GM23338 (cell line): ENCODE measurements around the gene DOCK10. TPM values are rescaled to one million over a fixed set of nuclear protein-coding genes. Genes with fewer than 3 reads are reported as not detected.

Source experiments
- ATAC-seq: fragments of 200-7000 bp; cut with Tn5 transposase; 3 replicates; pipeline ENCODE4 v1.9.1; 2020
- DNase-seq: peaks from one replicate; pipeline ENCODE4 v3.0.0-alpha.2; 2015; ENCODE audit warnings: low spot score
- H2AFZ ChIP-seq: fragments of 200-600 bp; sonication (generic); 2 replicates; pipeline ENCODE4 v1.8.0; 2016; ENCODE audit warnings: antibody characterized with exemption, mild to moderate bottlenecking, moderate library complexity
- H3F3A ChIP-seq: fragments of 200-600 bp; sonication (generic); replicated peaks from 2 replicates; pipeline ENCODE4 v1.8.0; 2017; ENCODE audit warnings: antibody characterized with exemption, mixed run types, low read depth
- H3K27ac ChIP-seq: fragments of 200-600 bp; sonication (generic); 2 replicates; pipeline ENCODE4 v1.6.1; 2016; ENCODE audit warnings: low read depth
- H3K27me3 ChIP-seq: fragments of 200-600 bp; sonication (generic); 2 replicates; pipeline ENCODE4 v1.8.0; 2016; ENCODE audit warnings: mild to moderate bottlenecking, mixed run types, moderate library complexity; ENCODE audit not compliant: insufficient read depth
- H3K36me3 ChIP-seq: fragments of 200-600 bp; sonication (generic); 2 replicates; pipeline ENCODE4 v1.8.0; 2016; ENCODE audit warnings: mild to moderate bottlenecking; ENCODE audit not compliant: insufficient read depth
- H3K4me1 ChIP-seq: fragments of 200-600 bp; sonication (generic); 2 replicates; pipeline ENCODE4 v1.8.0; 2016; ENCODE audit warnings: mild to moderate bottlenecking, moderate library complexity; ENCODE audit not compliant: insufficient read depth
- H3K4me2 ChIP-seq: fragments of 200-600 bp; sonication (generic); 2 replicates; pipeline ENCODE4 v1.7.1; 2017; ENCODE audit warnings: mixed run types
- H3K4me3 ChIP-seq: fragments of 200-600 bp; sonication (generic); 2 replicates; pipeline ENCODE4 v1.6.1; 2016; ENCODE audit warnings: mixed run types
- H3K79me2 ChIP-seq: fragments of 200-600 bp; sonication (generic); replicated peaks from 2 replicates; pipeline ENCODE4 v1.8.0; 2017; ENCODE audit warnings: mild to moderate bottlenecking; ENCODE audit not compliant: insufficient read depth
- H3K9me2 ChIP-seq: fragments of 200-600 bp; sonication (generic); 2 replicates; pipeline ENCODE4 v1.8.0; 2017; ENCODE audit not compliant: insufficient read depth
- H4K20me1 ChIP-seq: fragments of 200-600 bp; sonication (generic); replicated peaks from 2 replicates; pipeline ENCODE4 v1.8.0; 2017; ENCODE audit warnings: mild to moderate bottlenecking; ENCODE audit not compliant: insufficient read depth
- H3K27ac Mint-ChIP-seq: 2 replicates; pipeline ENCODE4 v1.8.0; 2020; ENCODE audit warnings: inconsistent platforms, mild to moderate bottlenecking, moderate library complexity, mixed read lengths
- H3K27me3 Mint-ChIP-seq: 3 replicates; pipeline ENCODE4 v1.8.0; 2022; ENCODE audit warnings: low read depth, mild to moderate bottlenecking, moderate library complexity, mixed read lengths, inconsistent platforms; ENCODE audit not compliant: insufficient read depth, poor library complexity
- H3K36me3 Mint-ChIP-seq: 3 replicates; pipeline ENCODE4 v1.8.0; 2021; ENCODE audit warnings: low read depth, mild to moderate bottlenecking, inconsistent platforms, moderate library complexity, mixed read lengths
- H3K4me1 Mint-ChIP-seq: 3 replicates; pipeline ENCODE4 v1.8.0; 2020; ENCODE audit warnings: mild to moderate bottlenecking, inconsistent platforms, mixed read lengths
- H3K4me3 Mint-ChIP-seq: 3 replicates; pipeline ENCODE4 v1.8.0; 2021; ENCODE audit warnings: moderate library complexity, mild to moderate bottlenecking, inconsistent platforms, mixed read lengths
- H3K9me3 Mint-ChIP-seq: 3 replicates; pipeline ENCODE4 v1.8.0; 2020; ENCODE audit warnings: moderate library complexity, mild to moderate bottlenecking, inconsistent platforms, mixed read lengths
- CREB1 ChIP-seq: fragments of 250-450 bp; sonication (Bioruptor Pico); IDR thresholded peaks from 2 replicates; pipeline ENCODE4 v1.5.0; 2020; ENCODE audit warnings: low read depth, mild to moderate bottlenecking, moderate library complexity
- CTCF ChIP-seq, 2 experiments: fragments of 200-600 bp in 1 of 2; sonication (generic) in 1 of 2; conservative IDR thresholded peaks; 2 replicates each; pipeline versions ENCODE4 v1.5.1 to v1.6.1; 2016 to 2017; ENCODE audit warnings: antibody characterized with exemption in 2 of 2, low read depth in 2 of 2, mild to moderate bottlenecking in 2 of 2, moderate library complexity in 1 of 2
- EZH2 ChIP-seq: fragments of 200-600 bp; sonication (generic); IDR thresholded peaks from one replicate; pipeline ENCODE4 v1.8.0; 2017; ENCODE audit warnings: antibody characterized with exemption, mild to moderate bottlenecking, low read depth; ENCODE audit not compliant: unreplicated experiment
- EZH2phosphoT487 ChIP-seq: fragments of 200-600 bp; sonication (generic); IDR thresholded peaks from one replicate; pipeline ENCODE4 v1.8.1; 2018; ENCODE audit warnings: antibody characterized with exemption; ENCODE audit not compliant: unreplicated experiment
- JUNB ChIP-seq: IDR thresholded peaks from one replicate; pipeline ENCODE4 v1.6.1; 2016; ENCODE audit warnings: antibody characterized with exemption; ENCODE audit not compliant: unreplicated experiment
- NANOG ChIP-seq: IDR thresholded peaks from 2 replicates; pipeline ENCODE4 v1.6.1; 2016; ENCODE audit warnings: antibody characterized with exemption, borderline replicate concordance
- POLR2AphosphoS5 ChIP-seq: IDR thresholded peaks from 2 replicates; pipeline ENCODE4 v1.6.1; 2016; ENCODE audit warnings: antibody characterized with exemption, low read depth
- STAT1 ChIP-seq: IDR thresholded peaks from one replicate; pipeline ENCODE4 v1.6.1; 2016; ENCODE audit warnings: antibody characterized with exemption; ENCODE audit not compliant: unreplicated experiment
- ZNF114 ChIP-seq: fragments of 250-450 bp; sonication (Bioruptor Pico); IDR thresholded peaks from 2 replicates; pipeline ENCODE4 v1.5.0; 2020; ENCODE audit warnings: mild to moderate bottlenecking, moderate library complexity
- ZNF331 ChIP-seq: fragments of 250-450 bp; sonication (Bioruptor Pico); IDR thresholded peaks from 2 replicates; pipeline ENCODE4 v1.5.0; 2020; ENCODE audit warnings: low read depth, mild to moderate bottlenecking, moderate library complexity
- polyA plus RNA-seq: library from polyadenylated mRNA; unstranded; fragments of >200 nt; fragmentation: Nextera tagmentation; extraction: Ambion mirVana; gene quantifications from 2 replicates; pipeline ENCODE4 v1.2.1, GENCODE V29; 2016
- total RNA-seq: library from RNA; depleted of rRNA; stranded (reverse); fragments of >200 nt; shearing (Covaris generic); gene quantifications from 2 replicates; pipeline ENCODE4 v1.2.3, GENCODE V29; 2014
- TF ChIP-seq, protein P1 (sequence below): IDR thresholded peaks from 2 replicates; pipeline ENCODE4 v1.6.1; 2016; ENCODE audit warnings: antibody characterized with exemption
- TF ChIP-seq, protein P2 (sequence below): fragments of 250-450 bp; sonication (Bioruptor Pico); IDR thresholded peaks from 2 replicates; pipeline ENCODE4 v1.5.0; 2020; ENCODE audit warnings: mild to moderate bottlenecking, moderate library complexity
- TF ChIP-seq, protein P3 (sequence below): IDR thresholded peaks from one replicate; pipeline ENCODE4 v1.6.1; 2018; ENCODE audit warnings: antibody characterized with exemption; ENCODE audit not compliant: unreplicated experiment

The DOCK10 gene
- total and polyA plus RNA-seq, 2 experiments from 2014 or later, result 1.0 to 1.7 TPM

DNA sequence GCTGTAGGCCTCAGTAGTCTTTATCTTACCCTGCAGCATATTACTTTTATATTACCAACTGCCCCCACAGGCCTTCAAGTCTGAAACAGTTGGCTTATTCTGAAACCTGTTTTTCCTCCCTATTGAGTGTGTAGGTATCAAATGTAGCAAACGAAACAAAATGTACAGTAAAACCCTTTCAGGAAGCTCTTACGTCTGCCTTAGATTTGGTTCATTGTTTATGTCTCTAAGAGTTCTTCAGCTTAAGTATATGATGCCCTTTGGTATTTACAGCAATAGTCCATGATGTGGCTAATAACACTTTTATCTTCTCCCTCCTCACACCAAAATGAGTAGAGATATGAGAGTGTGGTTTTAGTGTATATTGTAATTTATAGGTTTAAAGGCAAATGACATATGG is 108.8 kb downstream of the DOCK10 start:
- Histone ChIP-seq H3F3A (no peaks in the 10 kb centered on the region), H3K36me3 (no peaks in the 10 kb centered on the region), H4K20me1 (no peaks in the 10 kb centered on the region), H3K27ac (no peak overlapping the region), H3K4me1 (peaks cover 30% of the 10 kb centered on the region), H3K27me3 (no peaks in the 10 kb centered on the region), H3K79me2 (no peaks in the 10 kb centered on the region), H3K4me2 (no peak overlapping the region), H3K4me3 (no peak overlapping the region), H3K9me2 (no peaks in the 10 kb centered on the region), H2AFZ (no peak overlapping the region)
- H3K36me3 Mint-ChIP-seq, result no peaks in the 10 kb centered on the region
- no peaks in the 10 kb centered on the region for H3K9me3 Mint-ChIP-seq
- no peaks in the 10 kb centered on the region for H3K27me3 Mint-ChIP-seq
- no peak for DNase-seq
- H3K27ac Mint-ChIP-seq, result no peak overlapping the region
- TF ChIP-seq EZH2phosphoT487 (no peak), POLR2AphosphoS5 (no peak), JUNB (no peak), ZNF114 (no peak), CREB1 (CRISPR knock-in tag) (no peak), ZNF331 (CRISPR knock-in tag) (no peak), EZH2 (no peak), STAT1 (no peak), NANOG (no peak), CTCF (conservative IDR thresholded peaks at IDR 0.05; ENCODE audit: low read depth in 2 of 2) (no peak)
- TF ChIP-seq, protein P1, sequence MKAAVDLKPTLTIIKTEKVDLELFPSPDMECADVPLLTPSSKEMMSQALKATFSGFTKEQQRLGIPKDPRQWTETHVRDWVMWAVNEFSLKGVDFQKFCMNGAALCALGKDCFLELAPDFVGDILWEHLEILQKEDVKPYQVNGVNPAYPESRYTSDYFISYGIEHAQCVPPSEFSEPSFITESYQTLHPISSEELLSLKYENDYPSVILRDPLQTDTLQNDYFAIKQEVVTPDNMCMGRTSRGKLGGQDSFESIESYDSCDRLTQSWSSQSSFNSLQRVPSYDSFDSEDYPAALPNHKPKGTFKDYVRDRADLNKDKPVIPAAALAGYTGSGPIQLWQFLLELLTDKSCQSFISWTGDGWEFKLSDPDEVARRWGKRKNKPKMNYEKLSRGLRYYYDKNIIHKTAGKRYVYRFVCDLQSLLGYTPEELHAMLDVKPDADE, result no peak
- TF ChIP-seq, protein P2, sequence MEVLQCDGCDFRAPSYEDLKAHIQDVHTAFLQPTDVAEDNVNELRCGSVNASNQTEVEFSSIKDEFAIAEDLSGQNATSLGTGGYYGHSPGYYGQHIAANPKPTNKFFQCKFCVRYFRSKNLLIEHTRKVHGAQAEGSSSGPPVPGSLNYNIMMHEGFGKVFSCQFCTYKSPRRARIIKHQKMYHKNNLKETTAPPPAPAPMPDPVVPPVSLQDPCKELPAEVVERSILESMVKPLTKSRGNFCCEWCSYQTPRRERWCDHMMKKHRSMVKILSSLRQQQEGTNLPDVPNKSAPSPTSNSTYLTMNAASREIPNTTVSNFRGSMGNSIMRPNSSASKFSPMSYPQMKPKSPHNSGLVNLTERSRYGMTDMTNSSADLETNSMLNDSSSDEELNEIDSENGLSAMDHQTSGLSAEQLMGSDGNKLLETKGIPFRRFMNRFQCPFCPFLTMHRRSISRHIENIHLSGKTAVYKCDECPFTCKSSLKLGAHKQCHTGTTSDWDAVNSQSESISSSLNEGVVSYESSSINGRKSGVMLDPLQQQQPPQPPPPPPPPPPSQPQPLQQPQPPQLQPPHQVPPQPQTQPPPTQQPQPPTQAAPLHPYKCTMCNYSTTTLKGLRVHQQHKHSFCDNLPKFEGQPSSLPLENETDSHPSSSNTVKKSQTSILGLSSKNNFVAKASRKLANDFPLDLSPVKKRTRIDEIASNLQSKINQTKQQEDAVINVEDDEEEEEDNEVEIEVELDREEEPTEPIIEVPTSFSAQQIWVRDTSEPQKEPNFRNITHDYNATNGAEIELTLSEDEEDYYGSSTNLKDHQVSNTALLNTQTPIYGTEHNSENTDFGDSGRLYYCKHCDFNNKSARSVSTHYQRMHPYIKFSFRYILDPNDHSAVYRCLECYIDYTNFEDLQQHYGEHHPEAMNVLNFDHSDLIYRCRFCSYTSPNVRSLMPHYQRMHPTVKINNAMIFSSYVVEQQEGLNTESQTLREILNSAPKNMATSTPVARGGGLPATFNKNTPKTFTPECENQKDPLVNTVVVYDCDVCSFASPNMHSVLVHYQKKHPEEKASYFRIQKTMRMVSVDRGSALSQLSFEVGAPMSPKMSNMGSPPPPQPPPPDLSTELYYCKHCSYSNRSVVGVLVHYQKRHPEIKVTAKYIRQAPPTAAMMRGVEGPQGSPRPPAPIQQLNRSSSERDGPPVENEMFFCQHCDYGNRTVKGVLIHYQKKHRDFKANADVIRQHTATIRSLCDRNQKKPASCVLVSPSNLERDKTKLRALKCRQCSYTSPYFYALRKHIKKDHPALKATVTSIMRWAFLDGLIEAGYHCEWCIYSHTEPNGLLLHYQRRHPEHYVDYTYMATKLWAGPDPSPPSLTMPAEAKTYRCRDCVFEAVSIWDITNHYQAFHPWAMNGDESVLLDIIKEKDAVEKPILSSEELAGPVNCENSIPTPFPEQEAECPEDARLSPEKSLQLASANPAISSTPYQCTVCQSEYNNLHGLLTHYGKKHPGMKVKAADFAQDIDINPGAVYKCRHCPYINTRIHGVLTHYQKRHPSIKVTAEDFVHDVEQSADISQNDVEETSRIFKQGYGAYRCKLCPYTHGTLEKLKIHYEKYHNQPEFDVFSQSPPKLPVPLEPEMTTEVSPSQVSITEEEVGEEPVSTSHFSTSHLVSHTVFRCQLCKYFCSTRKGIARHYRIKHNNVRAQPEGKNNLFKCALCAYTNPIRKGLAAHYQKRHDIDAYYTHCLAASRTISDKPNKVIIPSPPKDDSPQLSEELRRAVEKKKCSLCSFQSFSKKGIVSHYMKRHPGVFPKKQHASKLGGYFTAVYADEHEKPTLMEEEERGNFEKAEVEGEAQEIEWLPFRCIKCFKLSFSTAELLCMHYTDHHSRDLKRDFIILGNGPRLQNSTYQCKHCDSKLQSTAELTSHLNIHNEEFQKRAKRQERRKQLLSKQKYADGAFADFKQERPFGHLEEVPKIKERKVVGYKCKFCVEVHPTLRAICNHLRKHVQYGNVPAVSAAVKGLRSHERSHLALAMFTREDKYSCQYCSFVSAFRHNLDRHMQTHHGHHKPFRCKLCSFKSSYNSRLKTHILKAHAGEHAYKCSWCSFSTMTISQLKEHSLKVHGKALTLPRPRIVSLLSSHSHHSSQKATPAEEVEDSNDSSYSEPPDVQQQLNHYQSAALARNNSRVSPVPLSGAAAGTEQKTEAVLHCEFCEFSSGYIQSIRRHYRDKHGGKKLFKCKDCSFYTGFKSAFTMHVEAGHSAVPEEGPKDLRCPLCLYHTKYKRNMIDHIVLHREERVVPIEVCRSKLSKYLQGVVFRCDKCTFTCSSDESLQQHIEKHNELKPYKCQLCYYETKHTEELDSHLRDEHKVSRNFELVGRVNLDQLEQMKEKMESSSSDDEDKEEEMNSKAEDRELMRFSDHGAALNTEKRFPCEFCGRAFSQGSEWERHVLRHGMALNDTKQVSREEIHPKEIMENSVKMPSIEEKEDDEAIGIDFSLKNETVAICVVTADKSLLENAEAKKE (CRISPR knock-in tag), result no peak
- TF ChIP-seq, protein P3, sequence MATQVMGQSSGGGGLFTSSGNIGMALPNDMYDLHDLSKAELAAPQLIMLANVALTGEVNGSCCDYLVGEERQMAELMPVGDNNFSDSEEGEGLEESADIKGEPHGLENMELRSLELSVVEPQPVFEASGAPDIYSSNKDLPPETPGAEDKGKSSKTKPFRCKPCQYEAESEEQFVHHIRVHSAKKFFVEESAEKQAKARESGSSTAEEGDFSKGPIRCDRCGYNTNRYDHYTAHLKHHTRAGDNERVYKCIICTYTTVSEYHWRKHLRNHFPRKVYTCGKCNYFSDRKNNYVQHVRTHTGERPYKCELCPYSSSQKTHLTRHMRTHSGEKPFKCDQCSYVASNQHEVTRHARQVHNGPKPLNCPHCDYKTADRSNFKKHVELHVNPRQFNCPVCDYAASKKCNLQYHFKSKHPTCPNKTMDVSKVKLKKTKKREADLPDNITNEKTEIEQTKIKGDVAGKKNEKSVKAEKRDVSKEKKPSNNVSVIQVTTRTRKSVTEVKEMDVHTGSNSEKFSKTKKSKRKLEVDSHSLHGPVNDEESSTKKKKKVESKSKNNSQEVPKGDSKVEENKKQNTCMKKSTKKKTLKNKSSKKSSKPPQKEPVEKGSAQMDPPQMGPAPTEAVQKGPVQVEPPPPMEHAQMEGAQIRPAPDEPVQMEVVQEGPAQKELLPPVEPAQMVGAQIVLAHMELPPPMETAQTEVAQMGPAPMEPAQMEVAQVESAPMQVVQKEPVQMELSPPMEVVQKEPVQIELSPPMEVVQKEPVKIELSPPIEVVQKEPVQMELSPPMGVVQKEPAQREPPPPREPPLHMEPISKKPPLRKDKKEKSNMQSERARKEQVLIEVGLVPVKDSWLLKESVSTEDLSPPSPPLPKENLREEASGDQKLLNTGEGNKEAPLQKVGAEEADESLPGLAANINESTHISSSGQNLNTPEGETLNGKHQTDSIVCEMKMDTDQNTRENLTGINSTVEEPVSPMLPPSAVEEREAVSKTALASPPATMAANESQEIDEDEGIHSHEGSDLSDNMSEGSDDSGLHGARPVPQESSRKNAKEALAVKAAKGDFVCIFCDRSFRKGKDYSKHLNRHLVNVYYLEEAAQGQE, result no peak
- no peak for ATAC-seq
- peaks cover 41% of the 10 kb centered on the region for H3K4me1 Mint-ChIP-seq
- no peak overlapping the region for H3K4me3 Mint-ChIP-seq
